BLaER1 treated with 17β-estradiol and CSF1 and Interleukin-3, amounts not matched to agents 10 nM and 100 nM (cell line): ENCODE results near the gene GGN.
"Not testable (repeated sequence)": the region's sequence is repeated elsewhere in the genome, so short reads cannot be mapped to it uniquely, and the experiment has no call there.

Experiments
- H3K27ac ChIP-seq, 11 experiments: shearing (Covaris generic); formaldehyde crosslinking; 2 replicates each; pipeline ENCODE4 v1.8.1; 2022
- H3K27me3 ChIP-seq, 11 experiments: shearing (Covaris generic); formaldehyde crosslinking; 2 replicates each; pipeline ENCODE4 v1.8.1; 2022
- H3K36me3 ChIP-seq, 11 experiments: shearing (Covaris generic); formaldehyde crosslinking; 2 replicates each; pipeline ENCODE4 v1.8.1; 2022
- H3K4me1 ChIP-seq, 10 experiments: shearing (Covaris generic); formaldehyde crosslinking; 2 replicates each; pipeline ENCODE4 v1.8.1; 2022
- H3K4me2 ChIP-seq, 11 experiments: shearing (Covaris generic); formaldehyde crosslinking; 2 replicates each; pipeline ENCODE4 v1.8.1; 2022
- H3K4me3 ChIP-seq, 10 experiments: shearing (Covaris generic); formaldehyde crosslinking; 2 replicates each; pipeline ENCODE4 v1.8.1; 2022
- H3K9ac ChIP-seq, 11 experiments: shearing (Covaris generic); formaldehyde crosslinking; 2 replicates each; pipeline ENCODE4 v1.8.1; 2022
- H3K9me3 ChIP-seq, 11 experiments: shearing (Covaris generic); formaldehyde crosslinking; replicated peaks in 1 of 11; 2 replicates each; pipeline ENCODE4 v1.8.1; 2022
- H4K20me1 ChIP-seq, 11 experiments: shearing (Covaris generic); formaldehyde crosslinking; 2 replicates each; pipeline ENCODE4 v1.8.1; 2022
- Cebpa-rat ChIP-seq, 11 experiments: shearing (Covaris generic); IDR thresholded peaks; 2 replicates each; pipeline ENCODE4 v1.8.1; 2022

Gene GGN

GRCh38 chr19:38417146-38417543, 29.3 kb upstream of the GGN start:
- Histone ChIP-seq H3K27ac (peak overlapping the region in 4 of 11 experiments; percentile 17 to 54 (median 20); a peak in 6 of 22 replicates), H4K20me1 (peaks cover 0 to 3% (median 0%) of the 10 kb centered on the region in 11 experiments; a peak in 4 of 22 replicates), H3K4me2 (peak overlapping the region; percentile 86 to 96 (median 92)), H3K4me3 (peak overlapping the region in 2 of 10 experiments; percentile 52 to 57; a peak in 2 of 20 replicates), H3K9ac (peak overlapping the region in 3 of 11 experiments; percentile 7 to 54 (median 23); a peak in 3 of 22 replicates), H3K4me1 (peaks cover 19 to 27% (median 22%) of the 10 kb centered on the region in 10 experiments), H3K9me3 (no peaks in the 10 kb centered on the region), H3K36me3 (peaks cover 0 to 77% (median 0%) of the 10 kb centered on the region in 11 experiments; a peak in 6 of 22 replicates), H3K27me3 (no peaks in the 10 kb centered on the region)
- TF ChIP-seq Cebpa-rat (IDR thresholded peaks at IDR 0.05), result no peak

GRCh38 chr19:38413416-38413815, 25.6 kb upstream of the GGN start:
- no peak for TF ChIP-seq Cebpa-rat (IDR thresholded peaks at IDR 0.05)
- no peaks in the 10 kb centered on the region; a peak in 1 of 22 replicates for H4K20me1 ChIP-seq
- H3K36me3 ChIP-seq, result peaks cover 0 to 86% (median 0%) of the 10 kb centered on the region in 11 experiments; a peak in 5 of 22 replicates
- H3K4me1 ChIP-seq, result peaks cover 14 to 29% (median 16%) of the 10 kb centered on the region in 10 experiments
- no peak overlapping the region for H3K9ac ChIP-seq
- H3K9me3 ChIP-seq, result no peaks in the 10 kb centered on the region
- no peaks in the 10 kb centered on the region for H3K27me3 ChIP-seq
- no peak overlapping the region for H3K4me2 ChIP-seq
- H3K4me3 ChIP-seq, result no peak overlapping the region
- H3K27ac ChIP-seq, result no peak overlapping the region

- H3K4me3 ChIP-seq, result no peak overlapping the region
- no peak overlapping the region for H3K4me2 ChIP-seq
- no peak for TF ChIP-seq Cebpa-rat (IDR thresholded peaks at IDR 0.05)
- H3K36me3 ChIP-seq, result peaks cover 0 to 91% (median 0%) of the 10 kb centered on the region in 11 experiments; a peak in 5 of 22 replicates
- no peak overlapping the region for H3K27ac ChIP-seq
- H3K27me3 ChIP-seq, result no peaks in the 10 kb centered on the region
- H3K9ac ChIP-seq, result no peak overlapping the region
- H4K20me1 ChIP-seq, result no peaks in the 10 kb centered on the region; a peak in 1 of 22 replicates
- no peaks in the 10 kb centered on the region for H3K9me3 ChIP-seq
- peaks cover 10 to 24% (median 12%) of the 10 kb centered on the region in 10 experiments for H3K4me1 ChIP-seq
These were observed 25.1 kb upstream of the GGN start for GRCh38 chr19:38412961-38413360.

- peaks cover 5 to 19% (median 7%) of the 10 kb centered on the region in 10 experiments for H3K4me1 ChIP-seq
- no peak overlapping the region for H3K4me2 ChIP-seq
- no peaks in the 10 kb centered on the region for H3K9me3 ChIP-seq
- no peaks in the 10 kb centered on the region; a peak in 1 of 22 replicates for H4K20me1 ChIP-seq
- peaks cover 0 to 92% (median 0%) of the 10 kb centered on the region in 11 experiments; a peak in 6 of 22 replicates for H3K36me3 ChIP-seq
- no peak overlapping the region for H3K4me3 ChIP-seq
- no peaks in the 10 kb centered on the region for H3K27me3 ChIP-seq
- H3K9ac ChIP-seq, result no peak overlapping the region
- H3K27ac ChIP-seq, result no peak overlapping the region
- TF ChIP-seq Cebpa-rat (IDR thresholded peaks at IDR 0.05), result no peak
These were observed 24.7 kb upstream of the GGN start for GRCh38 chr19:38412491-38412890.

GRCh38 chr19:38411898-38412297, 24.1 kb upstream of the GGN start:
- H4K20me1 ChIP-seq, H3K4me3 ChIP-seq, H3K27ac ChIP-seq, H3K9me3 ChIP-seq, H3K9ac ChIP-seq, H3K27me3 ChIP-seq, H3K4me2 ChIP-seq: not testable (repeated sequence)
- Histone ChIP-seq H3K4me1 (peaks cover 0 to 13% (median 1%) of the 10 kb centered on the region in 10 experiments; a peak in 13 of 20 replicates), H3K36me3 (peaks cover 2 to 97% (median 5%) of the 10 kb centered on the region in 11 experiments; a peak in 18 of 22 replicates)

- TF ChIP-seq Cebpa-rat (IDR thresholded peaks at IDR 0.05), result no peak
- H3K4me2 ChIP-seq, result no peak overlapping the region
- H3K4me3 ChIP-seq, result no peak overlapping the region
- H4K20me1 ChIP-seq, result no peaks in the 10 kb centered on the region; a peak in 1 of 22 replicates
- peaks cover 0 to 10% (median 0%) of the 10 kb centered on the region in 10 experiments; a peak in 2 of 20 replicates for H3K4me1 ChIP-seq
- no peak overlapping the region for H3K27ac ChIP-seq
- peaks cover 6 to 97% (median 12%) of the 10 kb centered on the region in 11 experiments; a peak in 18 of 22 replicates for H3K36me3 ChIP-seq
- no peak overlapping the region for H3K9ac ChIP-seq
- H3K9me3 ChIP-seq, result no peaks in the 10 kb centered on the region
- no peaks in the 10 kb centered on the region for H3K27me3 ChIP-seq
These were observed 23.3 kb upstream of the GGN start for GRCh38 chr19:38411041-38411712.

GRCh38 chr19:38410407-38410806, 22.6 kb upstream of the GGN start:
- H3K4me1 ChIP-seq, H3K27ac ChIP-seq, H4K20me1 ChIP-seq, H3K9me3 ChIP-seq, H3K4me2 ChIP-seq, H3K4me3 ChIP-seq, H3K27me3 ChIP-seq, H3K9ac ChIP-seq: not testable (repeated sequence)
- H3K36me3 ChIP-seq, result peaks cover 6 to 94% (median 13%) of the 10 kb centered on the region in 11 experiments; a peak in 18 of 22 replicates

- H3K27ac ChIP-seq, result no peak overlapping the region
- H3K4me2 ChIP-seq, result 0 out of 22 replicates have a peak overlapping the region, but pooled peaks of 1 of the 11 experiments have one; percentile 2
- TF ChIP-seq Cebpa-rat (IDR thresholded peaks at IDR 0.05), result no peak
- no peak overlapping the region for H3K9ac ChIP-seq
- H3K4me3 ChIP-seq, result no peak overlapping the region
- no peaks in the 10 kb centered on the region for H3K27me3 ChIP-seq
- no peaks in the 10 kb centered on the region for H3K9me3 ChIP-seq
- peaks cover 0 to 10% (median 0%) of the 10 kb centered on the region in 10 experiments; a peak in 3 of 20 replicates for H3K4me1 ChIP-seq
- peaks cover 0 to 8% (median 0%) of the 10 kb centered on the region in 11 experiments; a peak in 2 of 22 replicates for H4K20me1 ChIP-seq
- peaks cover 6 to 94% (median 15%) of the 10 kb centered on the region in 11 experiments; a peak in 18 of 22 replicates for H3K36me3 ChIP-seq
These were observed 21.8 kb upstream of the GGN start for GRCh38 chr19:38409631-38410133.

- H3K4me2 ChIP-seq, result no peak overlapping the region
- TF ChIP-seq Cebpa-rat (IDR thresholded peaks at IDR 0.05), result no peak
- no peak overlapping the region for H3K9ac ChIP-seq
- H3K27ac ChIP-seq, result no peak overlapping the region
- peaks cover 8 to 23% (median 13%) of the 10 kb centered on the region in 10 experiments; a peak in 18 of 20 replicates for H3K4me1 ChIP-seq
- H3K9me3 ChIP-seq, result no peaks in the 10 kb centered on the region
- H3K36me3 ChIP-seq, result peaks cover 6 to 49% (median 15%) of the 10 kb centered on the region in 11 experiments; a peak in 18 of 22 replicates
- H3K27me3 ChIP-seq, result peaks cover 0 to 4% (median 0%) of the 10 kb centered on the region in 11 experiments; a peak in 2 of 22 replicates
- H4K20me1 ChIP-seq, result peaks cover 0 to 10% (median 0%) of the 10 kb centered on the region in 11 experiments; a peak in 2 of 22 replicates
- H3K4me3 ChIP-seq, result no peak overlapping the region
These were observed 17.4 kb upstream of the GGN start for GRCh38 chr19:38405276-38405675.
